ENCODE measurements around the gene SLC40A1. TPM values are rescaled to one million over a fixed set of nuclear protein-coding genes. Genes with fewer than 3 reads are reported as not detected.

SLC40A1 gene
- total RNA-seq: 10.8 and 11.4 TPM in 2 replicates
- long read RNA-seq, transcript SLC40A1-201 (8 exons, 3,442 nt): major isoform, 102 of 113 reads
- long read RNA-seq, partial matches to known transcripts: 2 of 113 reads
- long read RNA-seq, other reads (novel, unspliced or antisense): 9 of 113 reads

- H3K9me3 Mint-ChIP-seq (ENCODE audit: unreplicated experiment): no peaks in the 10 kb centered on the region
- peaks cover 25% of the 10 kb centered on the region for H3K27me3 Mint-ChIP-seq (ENCODE audit: unreplicated experiment)
- peaks cover 24% of the 10 kb centered on the region for H3K4me1 Mint-ChIP-seq (ENCODE audit: unreplicated experiment)
- peaks cover 2% of the 10 kb centered on the region for H3K36me3 Mint-ChIP-seq (ENCODE audit: unreplicated experiment)
- H3K4me3 Mint-ChIP-seq (ENCODE audit: unreplicated experiment): peak within 1 kb of the TSS; percentile 80
- peak; percentile 85 for DNase-seq (ENCODE audit: extremely low spot score, unreplicated experiment)
- no peak for TF ChIP-seq CTCF (IDR thresholded peaks at IDR 0.05)
- peak within 1 kb of the TSS; percentile 16 for H3K27ac Mint-ChIP-seq (ENCODE audit: unreplicated experiment)
These were observed at the start of gene SLC40A1 for GRCh38 chr2:189580658-189581353. Gene SLC40A1 (minus strand): TSS chr2:189580786. CDS start chr2:189580460, 326 bp downstream.

- peaks cover 25% of the 10 kb centered on the region for H3K4me1 Mint-ChIP-seq (ENCODE audit: unreplicated experiment)
- H3K27ac Mint-ChIP-seq (ENCODE audit: unreplicated experiment): peak overlapping the region; percentile 86
- DNase-seq (ENCODE audit: extremely low spot score, unreplicated experiment): no peak
- no peak for TF ChIP-seq CTCF (IDR thresholded peaks at IDR 0.05)
- H3K9me3 Mint-ChIP-seq (ENCODE audit: unreplicated experiment): no peaks in the 10 kb centered on the region
- no peaks in the 10 kb centered on the region for H3K36me3 Mint-ChIP-seq (ENCODE audit: unreplicated experiment)
- no peaks in the 10 kb centered on the region for H3K27me3 Mint-ChIP-seq (ENCODE audit: unreplicated experiment)
- H3K4me3 Mint-ChIP-seq (ENCODE audit: unreplicated experiment): no peak overlapping the region
These were observed 49.2 kb upstream of the SLC40A1 start for GRCh38 chr2:189629531-189630453.

- Mint-ChIP-seq H3K27ac (ENCODE audit: unreplicated experiment) (peak overlapping the region; percentile 86), H3K27me3 (ENCODE audit: unreplicated experiment) (no peaks in the 10 kb centered on the region), H3K4me1 (ENCODE audit: unreplicated experiment) (peaks cover 30% of the 10 kb centered on the region), H3K4me3 (ENCODE audit: unreplicated experiment) (no peak overlapping the region), H3K36me3 (ENCODE audit: unreplicated experiment) (no peaks in the 10 kb centered on the region), H3K9me3 (ENCODE audit: unreplicated experiment) (no peaks in the 10 kb centered on the region)
- DNase-seq (ENCODE audit: extremely low spot score, unreplicated experiment): no peak
- no peak for TF ChIP-seq CTCF (IDR thresholded peaks at IDR 0.05)
These were observed 48.4 kb upstream of the SLC40A1 start for GRCh38 chr2:189628817-189629530.

GRCh38 chr2:189627789-189628188 is 47.2 kb upstream of the SLC40A1 start:
- peaks cover 30% of the 10 kb centered on the region for H3K4me1 Mint-ChIP-seq (ENCODE audit: unreplicated experiment)
- H3K27me3 Mint-ChIP-seq (ENCODE audit: unreplicated experiment): no peaks in the 10 kb centered on the region
- H3K4me3 Mint-ChIP-seq (ENCODE audit: unreplicated experiment): no peak overlapping the region

More at GRCh38 chr2:189627789-189628188, 47.2 kb upstream of the SLC40A1 start:
- no peak for DNase-seq (ENCODE audit: extremely low spot score, unreplicated experiment)
- Mint-ChIP-seq H3K9me3 (ENCODE audit: unreplicated experiment) (no peaks in the 10 kb centered on the region), H3K27ac (ENCODE audit: unreplicated experiment) (no peak overlapping the region), H3K36me3 (ENCODE audit: unreplicated experiment) (no peaks in the 10 kb centered on the region)
- no peak for TF ChIP-seq CTCF (IDR thresholded peaks at IDR 0.05)

All from osteocyte (in vitro differentiated cells).